Naive thymus-derived CD8-positive, alpha-beta T cell (primary cell): ENCODE measurements around the gene CSRP3. TPM values are rescaled to one million over a fixed set of nuclear protein-coding genes. Genes with fewer than 3 reads are reported as not detected.

Source experiments
- ATAC-seq, 2 donors: fragments of 150-1000 bp; cut with Tn5 transposase in 1 of 2; sonication (Bioruptor Pico), chemical (Tn5 transposase) in 1 of 2; 1 replicate in 1 of 2; 2 replicates in 1 of 2; pipeline ENCODE4 v1.10.0; 2021; ENCODE audit warnings: mild to moderate bottlenecking in 2 of 2, moderate library complexity in 2 of 2
- POLR2A ChIA-PET: fragments of 350-600 bp; sonication (Branson Sonifier 250); formaldehyde crosslinking; loops from one replicate; lab custom pipeline; 2021; ENCODE audit warnings: antibody characterized with exemption; lab: Charles Lee
- DNase-seq, 10 donors: peaks; one replicate each; pipeline versions ENCODE4 v3.0.0 to v3.0.0-alpha.2; 2020 to 2022
- H3K27ac Mint-ChIP-seq, 10 donors: one replicate each; pipeline ENCODE4 v1.8.0; 2020 to 2022; ENCODE audit warnings: mild to moderate bottlenecking in 10 of 10, mixed read lengths in 10 of 10, moderate library complexity in 4 of 10, inconsistent platforms in 1 of 10
- H3K27me3 Mint-ChIP-seq, 5 donors: one replicate each; pipeline ENCODE4 v1.8.0; 2021 to 2022; ENCODE audit warnings: mixed read lengths in 5 of 5
- H3K36me3 Mint-ChIP-seq, 3 donors: one replicate each; pipeline ENCODE4 v1.8.0; 2020 to 2022; ENCODE audit warnings: mixed read lengths in 3 of 3, mild to moderate bottlenecking in 2 of 3, inconsistent platforms in 1 of 3
- H3K4me1 Mint-ChIP-seq, 4 donors: one replicate each; pipeline ENCODE4 v1.8.0; 2021 to 2022; ENCODE audit warnings: mixed read lengths in 4 of 4
- H3K4me3 Mint-ChIP-seq, 10 donors: one replicate each; pipeline ENCODE4 v1.8.0; 2020 to 2022; ENCODE audit warnings: mild to moderate bottlenecking in 10 of 10, mixed read lengths in 10 of 10, moderate library complexity in 6 of 10, inconsistent platforms in 1 of 10
- H3K9me3 Mint-ChIP-seq, 9 donors: one replicate each; pipeline ENCODE4 v1.8.0; 2020 to 2022; ENCODE audit warnings: mixed read lengths in 9 of 9, mild to moderate bottlenecking in 3 of 9, inconsistent platforms in 1 of 9, moderate library complexity in 1 of 9
- polyA plus RNA-seq, 3 donors: library from polyadenylated mRNA; unstranded; fragments of 300-500 nt; fragmentation: Illumina TruSeq; gene quantifications; one replicate each; pipeline ENCODE4 v1.2.3, GENCODE V29; 2021
- total RNA-seq, 8 experiments: library from RNA in 2 of 8; stranded (reverse) in 2 of 8; gene quantifications; one replicate each; pipeline ENCODE4 v1.2.3 and lab custom pipeline; 2021 to 2026

Gene CSRP3
- total RNA-seq (not detected), polyA plus RNA-seq (not detected), total RNA-seq (lab: John Stamatoyannopoulos, UW) (0 reads per million in 6 experiments)

DNA sequence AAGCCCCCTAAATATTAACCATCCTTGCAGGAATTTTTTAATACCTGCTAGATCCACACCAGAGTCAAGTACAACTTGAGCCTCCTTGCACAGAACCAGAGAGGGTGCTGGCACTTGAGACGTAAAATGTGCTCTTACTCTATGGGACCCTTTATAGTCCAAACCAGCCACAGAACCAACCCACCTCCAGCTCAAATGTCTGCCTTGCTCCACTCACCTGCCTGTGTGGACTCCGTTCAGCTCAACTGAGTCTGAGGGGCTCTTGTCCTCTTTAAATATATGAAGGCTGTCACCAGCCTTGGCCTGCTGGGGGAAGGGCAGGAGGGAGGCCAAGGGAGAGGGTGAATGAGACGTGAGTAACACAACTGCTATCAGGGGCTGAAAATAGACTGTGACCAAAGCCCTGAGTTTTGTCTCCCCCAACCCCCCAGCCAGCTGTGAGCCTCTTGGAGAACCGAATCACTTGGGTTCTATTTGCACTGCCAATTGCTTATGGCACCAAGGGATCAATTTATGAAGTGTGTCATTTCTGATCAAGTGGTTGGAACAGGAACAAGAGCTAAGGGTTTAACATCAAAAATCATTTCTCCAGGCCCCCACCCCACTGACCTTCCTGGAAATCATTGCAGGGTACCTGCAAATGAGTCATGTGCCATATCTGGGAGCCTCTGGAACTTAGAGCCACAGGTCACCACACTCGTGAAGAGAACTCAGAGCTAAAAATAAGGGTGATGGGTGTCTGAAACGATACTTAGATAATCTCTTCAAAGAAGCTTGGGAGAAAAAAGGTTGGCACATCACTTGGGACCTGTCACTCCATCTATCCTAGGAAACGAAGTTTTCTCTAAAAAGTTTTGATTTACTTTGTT is at the start of gene CSRP3:
Gene CSRP3 (minus strand): TSS at position 247 of the 869 bp plus-strand sequence. CDS start 9,535 bp downstream, outside the sequence.
- H3K36me3 Mint-ChIP-seq = peaks cover 0 to 2% (median 0%) of the 10 kb centered on the region in 3 donors
- no peaks in the 10 kb centered on the region for H3K9me3 Mint-ChIP-seq
- ATAC-seq (no peak), DNase-seq (no peak)
- POLR2A ChIA-PET = no interaction called here
- no peak within 1 kb of the TSS for H3K4me3 Mint-ChIP-seq
- H3K4me1 Mint-ChIP-seq = peaks cover 0 to 2% (median 0%) of the 10 kb centered on the region in 4 donors
- peaks cover 4 to 14% (median 6%) of the 10 kb centered on the region in 5 donors for H3K27me3 Mint-ChIP-seq
- H3K27ac Mint-ChIP-seq = no peak within 1 kb of the TSS

GRCh38 chr11:19251577-19251976 is 49.8 kb upstream of the CSRP3 start:
- Mint-ChIP-seq H3K4me1 (no peaks in the 10 kb centered on the region), H3K27me3 (peaks cover 16 to 56% (median 25%) of the 10 kb centered on the region in 5 donors), H3K4me3 (no peak overlapping the region), H3K27ac (no peak overlapping the region), H3K9me3 (peaks cover 0 to 27% (median 5%) of the 10 kb centered on the region in 9 donors), H3K36me3 (peaks cover 0 to 8% (median 0%) of the 10 kb centered on the region in 3 donors)
- no peak for DNase-seq
- POLR2A ChIA-PET = no interaction called here
- no peak for ATAC-seq

DNA sequence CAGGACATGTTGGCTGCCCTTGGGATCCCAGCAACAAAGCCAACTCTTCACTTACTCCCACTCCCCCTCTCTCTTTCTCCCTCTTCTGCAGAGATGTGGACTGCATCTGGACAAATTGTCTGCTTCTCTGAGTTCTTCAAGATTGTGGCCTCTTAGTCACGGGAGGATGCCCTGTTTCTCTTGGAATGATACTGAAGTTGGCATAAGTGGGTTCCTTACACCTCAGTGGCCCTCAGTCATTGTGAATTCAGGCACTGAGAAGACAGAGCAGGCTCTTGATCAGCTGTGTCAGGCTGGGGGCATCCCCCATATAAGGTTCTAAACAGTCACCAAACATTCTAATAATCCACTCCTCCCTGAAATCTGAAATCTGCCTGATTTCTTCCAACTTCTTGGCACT is 45.0 kb upstream of the CSRP3 start:
- H3K27me3 Mint-ChIP-seq = peaks cover 40 to 78% (median 52%) of the 10 kb centered on the region in 5 donors
- no peak overlapping the region for H3K4me3 Mint-ChIP-seq
- H3K27ac Mint-ChIP-seq = peak overlapping the region in 1 of 10 donors; percentile 34
- peaks cover 4 to 15% (median 9%) of the 10 kb centered on the region in 4 donors for H3K4me1 Mint-ChIP-seq
- POLR2A ChIA-PET = no interaction called here
- peaks cover 0 to 4% (median 0%) of the 10 kb centered on the region in 3 donors for H3K36me3 Mint-ChIP-seq
- DNase-seq = no peak
- no peak for ATAC-seq
- peaks cover 0 to 10% (median 0%) of the 10 kb centered on the region in 9 donors for H3K9me3 Mint-ChIP-seq

DNA sequence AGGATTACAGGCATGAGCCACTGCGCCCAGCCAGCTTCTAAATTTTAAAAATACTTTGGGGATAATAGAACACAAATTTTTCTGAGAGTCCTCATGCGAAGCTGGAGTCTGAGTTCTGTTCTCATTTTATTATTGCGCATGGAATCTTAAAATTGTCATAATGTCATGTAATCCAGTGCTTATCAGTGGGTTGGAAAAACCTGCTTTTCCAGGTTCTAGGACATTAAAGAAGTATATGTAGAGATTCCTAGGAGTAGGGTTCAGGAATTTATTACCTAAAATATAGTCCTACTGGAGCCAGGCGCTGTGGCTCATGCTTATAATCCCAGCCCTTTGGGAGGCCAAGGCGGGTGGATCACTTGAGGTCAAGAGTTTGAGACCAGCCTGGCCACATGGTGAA is 43.6 kb upstream of the CSRP3 start:
- Mint-ChIP-seq H3K27ac (no peak overlapping the region), H3K36me3 (peaks cover 0 to 4% (median 2%) of the 10 kb centered on the region in 3 donors), H3K27me3 (peaks cover 42 to 80% (median 53%) of the 10 kb centered on the region in 5 donors), H3K4me1 (peaks cover 7 to 20% (median 13%) of the 10 kb centered on the region in 4 donors), H3K9me3 (peaks cover 0 to 10% (median 0%) of the 10 kb centered on the region in 9 donors), H3K4me3 (no peak overlapping the region)
- POLR2A ChIA-PET = no interaction called here
- ATAC-seq (no peak), DNase-seq (no peak)

DNA sequence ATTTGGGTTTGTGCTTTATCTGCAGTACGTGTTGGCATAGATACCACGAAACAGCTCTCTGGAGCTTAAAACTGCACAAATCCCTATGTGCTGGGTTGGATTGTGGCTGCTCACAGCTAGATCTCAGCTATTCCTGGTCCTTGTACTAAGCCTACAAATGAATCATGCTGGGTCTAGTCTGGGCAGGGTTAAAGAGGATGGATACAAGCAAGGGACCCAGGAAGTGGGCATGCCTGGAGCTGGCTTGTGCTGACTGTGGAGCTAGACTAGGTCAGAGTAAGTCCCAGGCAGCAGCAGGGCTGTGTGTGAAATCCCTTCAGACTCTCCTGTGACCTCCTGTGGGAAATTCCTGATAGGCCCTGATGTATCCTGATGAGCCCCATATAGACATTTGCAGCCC is 42.8 kb upstream of the CSRP3 start:
- H3K4me3 Mint-ChIP-seq = no peak overlapping the region
- H3K27ac Mint-ChIP-seq = no peak overlapping the region
- peaks cover 0 to 5% (median 4%) of the 10 kb centered on the region in 3 donors for H3K36me3 Mint-ChIP-seq
- H3K27me3 Mint-ChIP-seq = peaks cover 44 to 73% (median 48%) of the 10 kb centered on the region in 5 donors
- H3K4me1 Mint-ChIP-seq = peaks cover 8 to 25% (median 16%) of the 10 kb centered on the region in 4 donors
- ATAC-seq = no peak
- no peak for DNase-seq
- peaks cover 0 to 7% (median 0%) of the 10 kb centered on the region in 9 donors for H3K9me3 Mint-ChIP-seq
- POLR2A ChIA-PET = no interaction called here

DNA sequence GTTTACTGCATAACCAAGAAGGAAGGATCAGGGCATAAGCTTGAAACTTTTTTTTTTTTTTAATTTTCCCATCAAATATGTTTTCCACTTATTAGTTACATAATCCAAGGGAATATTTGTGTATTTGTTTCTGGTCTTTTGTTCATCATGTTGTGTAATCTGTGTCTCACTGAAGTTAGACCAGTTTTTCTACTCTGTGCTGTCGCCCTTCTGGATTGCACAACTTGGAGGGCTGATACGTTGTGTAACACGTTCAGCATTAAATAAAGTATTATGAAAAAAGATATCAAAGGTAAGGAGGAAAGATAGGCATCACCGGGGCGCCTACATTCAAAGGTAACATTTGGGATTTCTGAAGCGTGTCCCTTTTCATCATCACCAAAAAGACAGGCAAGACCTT is 42.3 kb upstream of the CSRP3 start:
- ATAC-seq (no peak), DNase-seq (no peak)
- Mint-ChIP-seq H3K36me3 (peaks cover 0 to 5% (median 4%) of the 10 kb centered on the region in 3 donors), H3K4me3 (no peak overlapping the region), H3K27me3 (peaks cover 40 to 68% (median 48%) of the 10 kb centered on the region in 5 donors), H3K27ac (no peak overlapping the region), H3K9me3 (peaks cover 0 to 1% (median 0%) of the 10 kb centered on the region in 9 donors), H3K4me1 (peaks cover 8 to 25% (median 16%) of the 10 kb centered on the region in 4 donors)
- POLR2A ChIA-PET = no interaction called here

DNA sequence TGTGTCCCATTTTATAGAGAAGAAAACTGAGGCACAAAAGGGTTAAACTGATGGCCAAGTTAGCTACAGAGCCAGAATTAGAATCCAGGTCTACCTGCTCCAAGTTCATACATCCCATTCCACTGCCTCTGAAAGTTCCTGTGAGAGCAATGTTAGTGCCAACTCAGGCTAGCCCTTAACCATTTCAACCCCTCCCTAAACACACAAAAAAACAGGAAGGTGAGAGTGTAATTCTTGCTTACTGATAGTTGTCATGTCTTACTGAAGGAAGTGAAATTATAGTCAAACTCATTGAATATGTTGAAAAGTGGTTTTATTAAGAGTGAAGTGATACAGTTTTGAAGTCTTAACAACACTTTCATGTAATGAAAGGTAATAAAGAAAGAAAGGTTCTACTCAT is 41.8 kb upstream of the CSRP3 start:
- Mint-ChIP-seq H3K36me3 (peaks cover 0 to 5% (median 4%) of the 10 kb centered on the region in 3 donors), H3K9me3 (no peaks in the 10 kb centered on the region), H3K27ac (no peak overlapping the region), H3K4me1 (peaks cover 8 to 25% (median 16%) of the 10 kb centered on the region in 4 donors), H3K27me3 (peaks cover 40 to 70% (median 46%) of the 10 kb centered on the region in 5 donors), H3K4me3 (peak overlapping the region in 2 of 10 donors; percentile 21 to 44)
- ATAC-seq = no peak
- no peak for DNase-seq
- POLR2A ChIA-PET = no interaction called here

GRCh38 chr11:19243143-19243542 is 41.4 kb upstream of the CSRP3 start:
- H3K9me3 Mint-ChIP-seq = no peaks in the 10 kb centered on the region
- H3K4me1 Mint-ChIP-seq = peaks cover 8 to 25% (median 16%) of the 10 kb centered on the region in 4 donors
- H3K27ac Mint-ChIP-seq = no peak overlapping the region
- H3K27me3 Mint-ChIP-seq = peaks cover 40 to 68% (median 42%) of the 10 kb centered on the region in 5 donors
- ATAC-seq (no peak), DNase-seq (no peak)
- H3K36me3 Mint-ChIP-seq = peaks cover 0 to 5% (median 4%) of the 10 kb centered on the region in 3 donors
- POLR2A ChIA-PET = no interaction called here
- H3K4me3 Mint-ChIP-seq = peak overlapping the region in 4 of 10 donors; percentile 65 to 87 (median 86)

GRCh38 chr11:19242179-19242932 is 40.6 kb upstream of the CSRP3 start:
- H3K4me1 Mint-ChIP-seq = peaks cover 8 to 25% (median 16%) of the 10 kb centered on the region in 4 donors
- peaks cover 34 to 68% (median 39%) of the 10 kb centered on the region in 5 donors for H3K27me3 Mint-ChIP-seq
- H3K36me3 Mint-ChIP-seq = peaks cover 0 to 5% (median 4%) of the 10 kb centered on the region in 3 donors
- H3K27ac Mint-ChIP-seq = peak overlapping the region in 4 of 10 donors; percentile 22 to 74 (median 47)
- ATAC-seq = no peak
- no peaks in the 10 kb centered on the region for H3K9me3 Mint-ChIP-seq
- POLR2A ChIA-PET = no interaction called here
- peak overlapping the region; percentile 74 to 91 (median 87) for H3K4me3 Mint-ChIP-seq
- no peak for DNase-seq

DNA sequence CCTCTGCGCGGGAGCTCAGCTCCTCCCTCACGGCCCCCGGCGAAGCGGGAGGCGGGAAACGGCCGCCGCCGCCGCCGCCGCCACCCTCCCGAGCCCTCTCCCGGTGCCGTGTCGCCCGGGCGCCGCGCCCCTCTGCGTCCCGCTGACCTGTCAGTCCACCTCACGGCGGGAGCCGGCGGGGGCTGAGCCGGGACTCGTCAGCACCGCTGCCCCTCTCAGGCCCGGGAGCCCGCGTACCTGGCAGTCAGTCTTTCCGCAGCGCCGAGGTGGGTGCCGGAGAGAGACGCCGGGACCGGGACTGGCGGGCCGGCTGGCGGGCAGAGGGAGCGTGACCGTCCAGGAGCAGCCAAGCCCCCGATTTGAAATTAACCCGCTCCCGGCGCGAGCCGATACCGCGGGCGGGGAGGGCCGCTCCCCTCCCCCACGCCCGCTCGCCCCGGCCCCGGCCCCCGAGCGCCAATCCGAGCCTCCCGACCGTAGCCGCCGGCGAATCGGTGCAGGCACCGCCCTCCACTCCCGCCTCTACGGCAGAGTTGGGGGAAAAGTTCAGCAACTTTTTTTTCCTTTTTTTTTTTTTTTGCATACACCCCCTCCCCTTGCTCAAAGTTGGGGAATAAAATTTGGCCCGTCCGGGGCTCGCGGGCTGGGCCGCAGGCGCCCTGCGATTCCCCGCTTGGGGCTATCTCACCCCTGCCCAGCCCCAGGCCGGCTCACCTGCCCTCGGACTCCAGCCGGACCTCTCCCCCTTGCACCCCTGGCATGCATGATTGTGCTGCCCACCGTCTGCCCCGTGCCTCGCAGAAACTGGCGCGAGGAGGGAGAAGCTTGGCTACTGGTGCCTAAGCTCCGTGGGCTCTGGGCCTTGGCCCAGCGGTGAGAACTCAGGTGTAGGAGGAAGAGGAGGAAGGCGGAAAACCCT is 39.7 kb upstream of the CSRP3 start:
- Mint-ChIP-seq H3K9me3 (no peaks in the 10 kb centered on the region), H3K4me3 (peak overlapping the region; percentile 78 to 91 (median 87))

DNA sequence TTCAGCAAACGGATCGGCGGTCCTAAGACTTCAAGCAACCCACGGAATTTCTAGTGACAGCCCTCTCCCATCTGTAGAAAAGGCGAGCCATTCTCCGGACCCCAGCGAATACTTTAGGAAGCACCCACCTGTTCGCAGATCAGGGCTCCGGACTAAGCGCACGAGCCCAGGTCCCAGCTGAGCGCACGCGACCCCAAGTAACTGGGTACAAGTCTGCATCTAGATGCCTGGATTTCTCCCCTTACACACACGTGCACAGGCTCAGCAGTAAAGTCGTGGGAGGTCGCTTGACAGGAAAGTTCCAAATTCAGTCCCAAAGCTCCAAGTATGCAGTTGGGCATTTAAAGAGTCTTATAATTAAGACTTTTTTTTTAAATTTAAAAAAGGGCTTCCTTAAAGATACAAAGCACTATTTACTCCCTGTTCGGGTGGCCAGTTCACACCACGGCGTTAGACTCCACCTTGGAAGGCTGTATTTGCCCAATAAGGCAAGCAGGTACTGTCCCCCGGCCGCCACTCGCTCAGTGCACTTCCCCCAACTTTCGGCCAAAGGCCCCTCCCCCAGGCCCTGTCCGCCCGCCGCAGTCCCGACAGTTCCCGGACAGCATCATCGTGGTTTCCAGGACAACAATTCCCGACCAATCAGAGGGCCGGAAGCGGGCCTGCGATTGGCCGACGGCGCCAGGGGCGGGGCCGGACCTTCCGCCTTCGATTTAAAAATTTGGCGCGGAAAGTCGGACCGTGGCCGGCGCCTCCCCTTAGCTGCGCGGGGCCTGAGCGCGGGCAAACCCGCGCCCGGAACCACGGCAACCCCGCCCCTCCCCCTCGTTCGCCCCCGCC is 38.9 kb upstream of the CSRP3 start, which contains the start of gene E2F8:
Gene E2F8 (minus strand): TSS at position 526 of the 840 bp plus-strand sequence. CDS start 824 bp downstream, outside the sequence.
- no peaks in the 10 kb centered on the region for H3K9me3 Mint-ChIP-seq
- H3K36me3 Mint-ChIP-seq = peaks cover 0 to 5% (median 4%) of the 10 kb centered on the region in 3 donors
- DNase-seq (peak; percentile 33 to 80 (median 59)), ATAC-seq (peak; percentile 69 to 72)
- H3K27me3 Mint-ChIP-seq = peaks cover 23 to 55% (median 32%) of the 10 kb centered on the region in 5 donors
- POLR2A ChIA-PET = no interaction called here
- H3K27ac Mint-ChIP-seq = peak within 1 kb of the TSS in 1 of 10 donors; percentile 18
- H3K4me3 Mint-ChIP-seq = peak within 1 kb of the TSS; percentile 78 to 91 (median 86)
- peaks cover 8 to 25% (median 16%) of the 10 kb centered on the region in 4 donors for H3K4me1 Mint-ChIP-seq

More for the DNA sequence above, 39.7 kb upstream of the CSRP3 start:
- peak; percentile 25 to 29 for ATAC-seq
- peak overlapping the region in 3 of 10 donors; percentile 51 to 74 (median 60) for H3K27ac Mint-ChIP-seq
- peaks cover 0 to 5% (median 4%) of the 10 kb centered on the region in 3 donors for H3K36me3 Mint-ChIP-seq
- POLR2A ChIA-PET = no interaction called here
- DNase-seq = peak in 1 of 10 donors; percentile 15
- H3K27me3 Mint-ChIP-seq = peaks cover 30 to 62% (median 32%) of the 10 kb centered on the region in 5 donors
- peaks cover 8 to 25% (median 16%) of the 10 kb centered on the region in 4 donors for H3K4me1 Mint-ChIP-seq
